ENCODE results near the gene NEDD1. TPM values are rescaled to one million over a fixed set of nuclear protein-coding genes. Genes with fewer than 3 reads are reported as not detected.

Gene NEDD1
- total RNA-seq, 1 donor from 2014 or later, result 37.2 TPM

- no peak overlapping the region for H3K4me3 ChIP-seq (ENCODE audit: low read depth, low read length)
- no peak for DNase-seq (ENCODE audit: low read depth)
- TF ChIP-seq CTCF (conservative IDR thresholded peaks at IDR 0.05; ENCODE audit: low read depth, low read length), result no peak
These were observed 25.4 kb upstream of the NEDD1 start for GRCh38 chr12:96881608-96882007.

- no peak overlapping the region for H3K4me3 ChIP-seq (ENCODE audit: low read depth, low read length)
- no peak for DNase-seq (ENCODE audit: low read depth)
- no peak for TF ChIP-seq CTCF (conservative IDR thresholded peaks at IDR 0.05; ENCODE audit: low read depth, low read length)
These were observed 24.2 kb upstream of the NEDD1 start for GRCh38 chr12:96882862-96883261.

GRCh38 chr12:96883571-96883970, 23.5 kb upstream of the NEDD1 start:
- TF ChIP-seq CTCF (conservative IDR thresholded peaks at IDR 0.05; ENCODE audit: low read depth, low read length), result no peak
- no peak overlapping the region for H3K4me3 ChIP-seq (ENCODE audit: low read depth, low read length)
- DNase-seq (ENCODE audit: low read depth), result no peak

GRCh38 chr12:96886998-96887677, 19.9 kb upstream of the NEDD1 start:
- no peak overlapping the region for H3K4me3 ChIP-seq (ENCODE audit: low read depth, low read length)
- no peak for TF ChIP-seq CTCF (conservative IDR thresholded peaks at IDR 0.05; ENCODE audit: low read depth, low read length)
- DNase-seq (ENCODE audit: low read depth), result no peak

GRCh38 chr12:96889273-96889933, 17.7 kb upstream of the NEDD1 start:
- no peak for TF ChIP-seq CTCF (conservative IDR thresholded peaks at IDR 0.05; ENCODE audit: low read depth, low read length)
- H3K4me3 ChIP-seq (ENCODE audit: low read depth, low read length), result no peak overlapping the region
- peak; percentile 6 for DNase-seq (ENCODE audit: low read depth)

- no peak for DNase-seq (ENCODE audit: low read depth)
- TF ChIP-seq CTCF (conservative IDR thresholded peaks at IDR 0.05; ENCODE audit: low read depth, low read length), result no peak
- H3K4me3 ChIP-seq (ENCODE audit: low read depth, low read length), result no peak overlapping the region
These were observed 16.7 kb upstream of the NEDD1 start for GRCh38 chr12:96890331-96890730.

- H3K4me3 ChIP-seq (ENCODE audit: low read depth, low read length), result no peak overlapping the region
- no peak for TF ChIP-seq CTCF (conservative IDR thresholded peaks at IDR 0.05; ENCODE audit: low read depth, low read length)
- DNase-seq (ENCODE audit: low read depth), result no peak
These were observed 15.0 kb upstream of the NEDD1 start for GRCh38 chr12:96892104-96892503.

Data from epithelial cell of proximal tubule (primary cell).